ENCODE measurements around the gene RMDN3.
A peak's percentile ranks its signal among the peaks of the same experiment; 100 is the strongest.

Gene RMDN3, protein sequence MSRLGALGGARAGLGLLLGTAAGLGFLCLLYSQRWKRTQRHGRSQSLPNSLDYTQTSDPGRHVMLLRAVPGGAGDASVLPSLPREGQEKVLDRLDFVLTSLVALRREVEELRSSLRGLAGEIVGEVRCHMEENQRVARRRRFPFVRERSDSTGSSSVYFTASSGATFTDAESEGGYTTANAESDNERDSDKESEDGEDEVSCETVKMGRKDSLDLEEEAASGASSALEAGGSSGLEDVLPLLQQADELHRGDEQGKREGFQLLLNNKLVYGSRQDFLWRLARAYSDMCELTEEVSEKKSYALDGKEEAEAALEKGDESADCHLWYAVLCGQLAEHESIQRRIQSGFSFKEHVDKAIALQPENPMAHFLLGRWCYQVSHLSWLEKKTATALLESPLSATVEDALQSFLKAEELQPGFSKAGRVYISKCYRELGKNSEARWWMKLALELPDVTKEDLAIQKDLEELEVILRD

DNA sequence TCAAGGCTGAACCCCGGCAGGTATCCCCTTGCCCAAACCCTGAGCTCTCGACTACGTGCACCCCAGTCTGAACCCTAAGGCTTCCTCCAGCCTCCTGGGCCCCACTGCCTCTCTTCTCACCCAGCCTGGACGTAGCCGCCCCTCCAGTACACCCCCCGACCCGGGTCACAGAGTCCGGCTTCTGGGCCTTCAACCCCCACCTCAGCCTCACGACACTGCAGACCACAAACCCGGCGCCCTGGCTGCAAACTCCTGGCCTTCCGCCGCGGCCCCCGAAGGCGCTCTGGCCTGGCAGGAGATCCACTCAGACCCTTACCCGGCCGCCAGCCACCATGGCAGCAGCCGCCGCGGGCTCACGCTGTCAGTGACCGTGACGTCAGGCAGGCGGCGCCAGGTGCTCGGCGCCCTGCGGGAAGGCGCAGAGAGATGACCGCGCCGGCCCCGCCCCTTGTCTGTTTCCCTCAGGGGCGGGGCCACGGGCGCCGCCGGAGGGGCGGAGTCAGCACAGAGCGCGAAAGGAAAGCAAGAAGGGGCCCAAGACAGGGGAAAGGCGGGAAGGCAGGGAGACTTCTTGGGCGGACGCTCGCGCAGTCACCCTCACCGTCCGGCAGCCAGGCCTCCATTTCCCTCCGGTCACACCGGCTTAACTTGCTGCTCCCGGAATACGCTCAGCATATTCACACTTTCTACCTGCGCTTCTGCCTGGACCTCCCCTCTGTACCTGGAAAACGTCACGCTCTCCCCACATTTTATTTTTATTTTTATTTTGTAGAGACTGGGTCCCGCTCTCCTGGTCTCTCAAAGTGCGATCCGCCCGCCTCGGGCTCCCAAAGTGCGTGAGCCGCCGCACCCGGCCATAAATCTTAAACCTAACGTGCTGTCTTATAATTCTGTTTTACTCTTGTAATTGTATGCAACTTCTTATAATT, at the start of gene RMDN3:
Gene RMDN3, minus strand, starts transcription at position 372 of the 929 bp plus-strand sequence. CDS start 471 bp downstream, outside the sequence.
- DNase-seq, result peak; percentile 96

GRCh38 chr15:40803688-40804087, 48.6 kb upstream of the RMDN3 start:
- DNase-seq, result no peak

- no peak for DNase-seq
These were observed 48.0 kb upstream of the RMDN3 start for GRCh38 chr15:40803076-40803475.

GRCh38 chr15:40799523-40799922, 44.5 kb upstream of the RMDN3 start:
- no peak for DNase-seq

- no peak for DNase-seq
These were observed 41.5 kb upstream of the RMDN3 start for GRCh38 chr15:40796512-40796911.

GRCh38 chr15:40796041-40796440, 41.0 kb upstream of the RMDN3 start:
- no peak for DNase-seq

DNA sequence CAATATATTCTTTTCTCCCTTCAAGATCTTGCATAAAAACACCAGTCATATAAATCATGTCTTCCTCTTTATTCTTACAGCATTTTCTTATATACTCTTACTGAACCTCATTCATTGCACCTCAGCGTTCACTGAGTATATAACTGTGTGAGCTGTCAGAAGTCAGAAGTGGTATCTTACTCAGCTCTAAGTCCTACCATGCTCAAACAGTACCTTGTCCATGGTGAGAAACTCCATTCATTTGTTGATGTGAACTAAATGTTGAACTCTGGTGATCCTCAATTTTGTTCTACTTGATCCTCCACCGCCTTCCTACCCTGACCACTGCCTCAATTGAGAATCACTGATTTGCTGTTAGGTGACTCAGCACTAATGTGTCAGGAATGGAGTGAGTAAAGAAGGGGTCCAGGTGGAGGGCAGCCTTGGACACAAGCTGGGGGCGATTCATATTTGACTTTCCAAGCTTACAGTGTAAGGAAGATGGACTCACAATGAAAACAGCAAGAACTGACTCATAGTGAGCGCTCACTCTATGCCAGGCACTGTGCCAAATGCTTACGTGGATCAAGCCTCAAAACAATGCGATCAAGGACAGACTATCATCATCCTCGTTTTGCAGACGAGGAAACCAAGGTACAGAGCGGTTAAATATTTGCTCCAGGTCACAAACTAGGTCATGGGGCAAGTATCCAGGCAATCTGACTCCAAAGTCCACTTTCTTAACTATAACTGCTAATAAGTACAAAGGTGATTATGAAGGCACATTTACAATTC, 38.3 kb upstream of the RMDN3 start:
- no peak for DNase-seq

GRCh38 chr15:40792394-40792793, 37.3 kb upstream of the RMDN3 start:
- no peak for DNase-seq

DNA sequence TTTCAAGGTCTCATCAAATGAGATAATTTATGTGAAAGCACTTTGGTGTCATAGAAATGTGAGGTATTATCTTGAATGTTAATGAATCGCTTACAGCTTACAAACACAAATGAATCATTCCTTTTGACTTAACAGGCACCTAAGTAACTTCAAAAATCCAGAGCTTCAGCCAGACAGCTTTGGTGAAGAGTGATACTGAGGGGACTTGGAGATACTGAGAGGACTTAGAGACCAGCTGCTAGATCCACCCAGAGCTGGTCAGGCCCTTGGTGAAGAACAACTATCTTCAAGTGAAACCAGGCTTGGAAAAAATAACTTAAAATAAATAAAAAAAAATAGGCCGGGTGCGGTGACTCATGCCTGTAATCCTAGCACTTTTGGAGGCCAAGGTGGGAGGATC, 35.7 kb upstream of the RMDN3 start:
- no peak for DNase-seq

DNA sequence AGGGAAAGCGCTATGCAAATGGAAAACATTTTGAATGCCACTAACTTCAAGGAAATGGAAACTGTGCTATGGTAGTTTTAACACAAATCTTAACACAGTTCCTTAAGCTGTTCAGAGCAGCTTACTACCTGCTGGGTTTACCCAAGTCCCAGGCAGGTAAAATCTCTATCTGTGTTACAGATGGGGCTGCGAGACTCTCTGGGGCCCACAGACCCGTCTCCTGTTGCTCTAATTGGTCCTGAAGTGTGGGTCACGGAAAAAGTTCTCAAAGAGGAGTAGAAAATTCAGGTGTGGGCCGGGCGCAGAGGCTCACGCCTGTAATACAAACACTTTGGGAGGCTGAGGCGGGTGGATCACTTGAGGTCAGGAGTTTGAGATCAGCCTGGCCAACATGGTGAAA, 34.9 kb upstream of the RMDN3 start:
- DNase-seq, result no peak

DNA sequence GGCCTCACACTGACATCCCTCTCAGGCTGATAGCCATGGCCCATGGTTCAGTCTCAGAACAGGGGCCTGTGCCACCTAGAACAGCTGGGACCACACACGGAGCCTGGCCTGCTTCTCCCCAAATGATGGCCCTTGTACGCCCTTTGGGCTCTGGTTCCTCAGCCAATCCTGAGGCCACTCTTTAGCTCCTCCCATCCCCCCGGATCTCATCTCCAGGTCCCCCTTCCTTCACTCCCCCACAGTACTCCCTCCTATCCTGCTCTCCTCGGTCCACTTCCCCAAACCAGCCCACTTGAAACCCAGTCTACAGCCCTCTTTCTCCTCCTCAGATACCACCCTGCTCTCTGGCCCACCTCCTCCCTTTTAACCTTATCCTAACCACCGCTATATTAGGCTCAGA, 34.1 kb upstream of the RMDN3 start:
- no peak for DNase-seq

DNA sequence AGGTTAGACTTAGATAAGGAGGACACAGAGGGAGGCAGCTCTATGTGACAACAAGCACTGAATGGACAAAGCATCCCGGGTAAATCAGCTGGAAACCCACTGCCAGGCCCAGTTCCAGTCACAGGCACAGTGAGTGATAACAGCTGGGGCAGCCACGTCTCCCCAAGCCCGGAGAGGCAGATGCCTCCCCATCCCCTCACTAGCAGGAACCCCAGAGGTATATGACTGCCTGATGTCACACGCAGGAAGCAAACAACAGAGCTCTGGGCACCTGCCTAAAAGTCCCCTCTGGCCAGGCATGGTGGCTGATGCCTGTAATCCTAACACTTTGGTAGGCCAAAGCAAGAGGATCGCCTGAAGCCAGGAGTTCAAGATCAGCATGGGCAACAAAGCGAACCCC, 32.9 kb upstream of the RMDN3 start:
- DNase-seq, result no peak

DNA sequence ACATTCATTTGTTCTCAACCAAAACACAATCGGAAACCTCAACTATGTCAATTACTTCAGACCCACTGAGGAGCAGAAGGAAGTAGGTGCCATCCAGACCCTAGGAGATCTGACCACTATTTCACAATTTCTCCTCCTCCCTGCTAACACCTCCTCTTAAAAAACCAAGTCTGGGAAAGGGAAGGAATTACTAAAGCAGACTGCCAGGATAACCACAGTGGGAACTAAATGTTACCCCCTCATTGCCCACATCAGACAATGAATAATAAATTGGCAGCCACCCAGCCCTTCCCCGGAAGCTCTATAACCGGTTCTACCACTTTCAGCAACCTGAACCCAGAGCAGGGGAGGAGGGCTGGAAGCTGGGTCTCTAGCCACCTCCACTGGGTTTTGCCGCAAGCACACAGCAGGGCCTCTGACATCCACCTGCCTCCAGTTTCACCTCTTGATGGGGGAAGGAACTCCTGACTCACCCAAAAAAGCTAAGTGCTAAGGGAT, 32.3 kb upstream of the RMDN3 start:
- no peak for DNase-seq

GRCh38 chr15:40785814-40786213, 30.8 kb upstream of the RMDN3 start:
- no peak for DNase-seq

- DNase-seq, result no peak
These were observed 30.1 kb upstream of the RMDN3 start for GRCh38 chr15:40785164-40785563.

- peak; percentile 82 for DNase-seq
These were observed 27.7 kb upstream of the RMDN3 start for GRCh38 chr15:40782609-40783227.

DNA sequence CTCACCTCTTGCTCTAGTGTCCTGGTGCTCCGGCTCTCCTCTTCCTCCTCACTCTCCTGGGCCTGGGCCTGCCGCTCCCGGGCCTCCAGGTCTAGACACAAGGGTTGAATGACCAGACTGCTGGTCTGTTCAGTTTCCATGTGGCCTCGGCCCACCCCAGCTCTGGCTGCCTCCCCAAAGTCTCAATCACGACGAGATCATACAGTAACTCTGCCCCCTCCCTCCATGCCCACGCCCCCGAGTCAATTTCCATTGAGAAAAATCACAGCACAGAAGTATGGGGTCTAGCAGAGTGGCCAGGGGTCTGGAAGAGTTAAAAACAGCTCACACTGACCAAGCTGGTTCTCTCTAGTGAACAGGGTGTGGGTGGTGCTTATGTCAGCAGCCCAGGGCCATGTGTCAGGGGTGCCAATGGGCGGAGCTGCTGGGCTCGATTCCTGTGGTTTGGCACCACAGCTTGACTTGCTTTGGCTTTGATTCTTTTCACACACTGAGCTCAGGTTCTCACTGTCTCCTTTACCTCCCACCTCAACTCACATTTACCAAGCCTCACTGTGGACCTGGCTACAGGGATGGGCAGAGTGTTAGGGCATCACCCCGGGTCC, 21.6 kb upstream of the RMDN3 start:
- DNase-seq, result no peak

DNA sequence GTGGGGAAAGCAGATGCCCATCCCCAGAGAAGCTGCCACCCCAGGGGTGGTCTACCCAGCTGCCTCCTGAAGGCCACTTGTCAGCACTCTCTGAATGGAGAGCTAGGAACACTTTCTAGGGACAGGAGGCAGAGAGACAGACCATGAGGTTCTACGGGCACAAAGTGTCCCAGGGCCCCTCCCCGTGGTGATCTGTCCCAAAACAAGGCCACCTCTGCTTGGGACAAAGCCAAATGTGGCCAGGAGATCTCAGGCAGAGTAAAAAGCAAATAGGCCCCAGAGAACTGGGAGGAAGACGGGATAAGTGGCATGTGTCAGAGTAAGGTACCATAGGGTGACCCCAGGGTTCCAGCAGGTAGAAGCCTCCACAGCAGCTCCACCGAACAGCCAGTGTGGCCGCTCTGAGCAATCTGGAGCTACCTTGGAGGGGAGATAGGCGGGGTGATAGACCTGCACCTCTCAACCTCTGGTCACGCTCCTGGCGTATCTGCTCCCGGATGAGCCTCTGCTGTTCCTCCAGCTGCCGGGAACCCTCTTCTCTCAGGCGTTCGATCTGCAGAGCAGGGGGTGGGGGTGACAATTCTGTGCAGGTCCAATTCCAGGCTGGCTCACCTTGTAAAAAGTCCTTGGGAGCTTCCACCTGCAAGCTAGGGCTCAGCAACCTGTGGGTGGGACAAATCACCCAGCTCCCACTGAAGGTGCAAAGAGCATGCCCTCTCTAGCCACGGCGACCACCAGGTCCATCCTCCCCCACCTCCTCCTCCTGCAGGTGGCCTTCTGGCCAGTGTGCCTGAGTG, 20.9 kb upstream of the RMDN3 start:
- DNase-seq, result no peak

GRCh38 chr15:40775007-40775406, 20.0 kb upstream of the RMDN3 start:
- no peak for DNase-seq

DNA sequence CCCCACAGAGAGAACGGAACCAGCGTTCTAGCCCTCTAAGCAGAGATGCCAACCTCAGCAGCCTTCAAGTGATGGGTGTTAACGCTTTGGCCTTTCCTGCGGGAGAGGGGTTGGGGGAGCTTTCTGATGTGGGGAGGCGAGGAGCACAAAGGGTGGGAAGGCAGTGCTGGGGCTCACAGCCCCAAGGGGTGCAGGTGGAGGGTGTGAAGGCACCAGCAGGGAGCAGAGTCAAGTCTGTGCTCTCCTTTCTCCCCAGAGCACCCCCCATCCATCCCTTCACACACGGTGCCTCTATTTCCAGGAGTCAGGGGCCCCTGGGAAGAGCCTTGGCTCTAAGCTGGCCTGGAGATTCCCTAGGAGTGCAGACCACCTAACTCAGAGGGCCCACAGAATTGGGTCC, 18.8 kb upstream of the RMDN3 start:
- no peak for DNase-seq

- DNase-seq, result no peak
These were observed 18.4 kb upstream of the RMDN3 start for GRCh38 chr15:40773496-40773895.
